NCI-H524 treated with DMSO at 0.1 percent for 48 hours (cell line): Measurements from ENCODE around the gene C1QA.
"Not testable (repeated sequence)": the region's sequence is repeated elsewhere in the genome, so short reads cannot be mapped to it uniquely, and the experiment has no call there.

ENCODE experiments used
- DNase-seq: peaks from one replicate; lab custom pipeline; 2025; lab: John Stamatoyannopoulos, UW

Gene C1QA

GRCh38 chr1:22641247-22641646, 4.8 kb downstream of the C1QA start:
- DNase-seq = no peak

DNA sequence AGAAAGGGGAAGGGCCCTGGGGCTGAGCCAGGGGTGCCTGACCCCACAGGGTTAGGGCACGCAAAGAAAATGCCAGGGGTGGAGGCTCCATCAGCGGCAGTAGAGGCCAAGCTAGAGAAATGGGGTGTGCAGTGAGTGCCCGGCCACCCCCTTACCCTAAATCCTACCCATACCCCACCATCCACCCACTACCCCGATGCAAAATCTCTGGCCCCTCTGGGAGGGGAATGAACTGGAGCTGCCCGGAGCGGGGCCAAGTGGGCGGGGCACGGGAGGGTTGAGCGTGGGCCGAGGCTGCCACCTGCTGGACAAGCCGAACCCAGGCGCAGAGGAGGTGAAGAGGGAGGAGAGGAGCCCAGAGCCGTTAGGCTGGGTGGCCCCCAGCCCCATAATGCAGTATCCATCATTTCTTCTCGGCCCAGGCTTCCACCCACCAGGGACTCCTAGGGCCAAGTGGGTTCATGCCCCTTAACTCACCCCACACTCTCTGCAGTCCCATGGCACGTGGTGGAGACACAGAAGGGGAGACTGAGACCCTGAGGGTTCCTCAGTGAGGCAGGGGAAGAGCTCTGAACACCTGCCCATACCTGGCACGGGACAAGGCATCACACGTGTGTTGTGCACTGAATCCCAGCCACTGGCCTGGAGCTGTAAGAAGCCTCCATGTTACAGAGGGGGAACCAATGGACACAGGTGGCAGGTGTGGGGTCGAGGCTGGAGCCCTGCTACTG, 5.6 kb downstream of the C1QA start:
- DNase-seq = no peak

DNA sequence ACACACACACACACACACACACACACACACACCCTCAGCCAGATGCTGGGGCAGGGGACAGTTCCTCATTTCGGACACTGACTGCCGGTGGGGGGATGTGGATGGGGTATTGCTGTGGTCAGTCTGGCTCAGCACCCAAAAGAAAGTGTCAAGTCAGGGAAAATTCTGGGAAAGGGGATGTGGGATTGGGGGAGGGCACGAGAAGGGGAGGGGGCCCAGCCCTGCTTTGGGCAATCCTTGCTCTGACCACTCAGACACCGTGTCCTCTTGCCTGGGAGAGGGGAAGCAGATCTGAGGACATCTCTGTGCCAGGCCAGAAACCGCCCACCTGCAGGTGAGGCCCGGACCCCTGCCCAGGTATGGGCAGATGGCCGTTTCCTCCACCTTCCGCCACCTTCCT, 7.0 kb downstream of the C1QA start, which contains the start of gene C1QC:
Gene C1QC (plus strand): TSS at position 253 of the 400 bp plus-strand sequence. CDS start 391 bp downstream, outside the sequence.
- DNase-seq = no peak

- DNase-seq = no peak
Measured at GRCh38 chr1:22643928-22644327, 7.5 kb downstream of the C1QA start.

DNA sequence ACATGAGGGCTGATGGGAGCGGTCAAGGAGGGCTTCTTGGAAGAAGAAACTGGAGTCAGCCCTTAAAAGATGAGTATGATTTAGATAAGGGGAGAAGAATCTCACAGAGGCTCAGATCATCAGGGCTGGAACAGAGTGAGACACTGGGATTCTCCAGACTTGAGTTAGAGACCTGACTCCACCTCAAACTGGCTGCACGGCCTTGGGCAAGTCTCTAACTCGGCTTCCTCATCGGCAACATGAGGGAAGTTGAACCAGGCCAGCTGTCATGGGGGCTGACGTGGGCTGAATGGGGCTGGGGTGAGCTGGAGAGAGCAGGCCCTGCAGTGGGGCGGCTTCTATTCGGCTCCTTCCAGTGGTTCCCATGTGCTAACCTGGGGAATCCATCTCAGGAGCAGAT, 9.5 kb downstream of the C1QA start:
- no peak for DNase-seq

GRCh38 chr1:22646384-22646783, 10.0 kb downstream of the C1QA start:
- no peak for DNase-seq

- no peak for DNase-seq
Measured at GRCh38 chr1:22650089-22650693, 13.8 kb downstream of the C1QA start.

GRCh38 chr1:22651941-22652856, 15.8 kb downstream of the C1QA start:
- DNase-seq = no peak

DNA sequence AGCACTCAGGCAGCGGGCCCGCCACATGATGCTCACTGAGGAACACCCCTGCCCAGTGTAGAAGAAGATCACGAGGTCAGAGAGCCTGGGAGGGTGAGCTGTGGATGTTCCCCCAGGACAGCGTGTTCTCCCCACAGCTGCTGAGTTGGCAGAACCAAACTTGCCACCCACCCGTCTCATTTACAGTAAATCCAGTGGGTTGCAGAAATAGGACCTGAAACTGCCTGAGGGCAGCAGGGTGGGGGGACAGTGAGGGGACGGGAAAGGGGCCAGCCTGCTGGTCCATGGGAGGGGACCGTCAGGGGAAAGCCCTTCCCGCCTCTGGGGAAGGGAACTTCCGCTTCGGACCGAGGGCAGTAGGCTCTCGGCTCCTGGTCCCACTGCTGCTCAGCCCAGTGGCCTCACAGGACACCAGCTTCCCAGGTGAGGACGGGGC, 16.5 kb downstream of the C1QA start, which contains the start of gene C1QB:
Gene C1QB (plus strand): TSS at position 356 of the 436 bp plus-strand sequence. CDS start 6,227 bp downstream, outside the sequence.
- no peak for DNase-seq

GRCh38 chr1:22654692-22655091, 18.3 kb downstream of the C1QA start:
- DNase-seq = no peak

DNA sequence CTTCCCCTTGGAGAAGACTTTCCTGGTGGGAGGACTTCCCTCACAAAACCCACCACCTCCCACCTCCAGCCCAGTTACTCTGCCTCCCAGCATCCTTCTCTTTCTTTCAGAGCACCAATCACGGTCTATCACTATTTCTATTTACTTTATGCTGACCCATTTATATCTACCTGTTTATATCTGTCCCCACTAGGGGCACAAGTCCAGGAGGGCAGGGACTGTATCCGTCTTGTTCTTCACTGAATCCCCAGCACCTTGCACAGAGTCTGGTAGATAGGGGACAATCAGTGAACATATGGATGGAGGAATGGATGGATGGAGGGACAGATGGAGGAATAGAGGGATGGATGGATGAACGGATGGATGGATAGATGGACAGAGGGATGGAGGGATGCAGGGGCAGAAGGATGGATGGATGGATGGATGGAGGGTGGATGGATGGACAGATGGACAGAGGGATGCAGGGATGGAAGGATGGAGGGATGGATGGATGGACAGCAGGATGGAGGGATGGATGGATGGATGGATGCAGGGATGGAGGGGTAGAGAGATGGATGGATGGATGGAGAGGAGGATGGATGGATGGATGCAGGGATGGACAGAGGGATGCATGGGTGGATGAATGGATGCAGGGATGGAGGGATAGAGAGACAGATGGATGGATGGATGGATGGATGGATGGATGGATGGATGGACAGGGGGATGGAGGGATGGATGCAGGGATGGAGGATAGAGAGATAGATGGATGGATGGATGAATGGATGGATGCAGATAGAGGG, 22.1 kb downstream of the C1QA start:
- no peak for DNase-seq

DNA sequence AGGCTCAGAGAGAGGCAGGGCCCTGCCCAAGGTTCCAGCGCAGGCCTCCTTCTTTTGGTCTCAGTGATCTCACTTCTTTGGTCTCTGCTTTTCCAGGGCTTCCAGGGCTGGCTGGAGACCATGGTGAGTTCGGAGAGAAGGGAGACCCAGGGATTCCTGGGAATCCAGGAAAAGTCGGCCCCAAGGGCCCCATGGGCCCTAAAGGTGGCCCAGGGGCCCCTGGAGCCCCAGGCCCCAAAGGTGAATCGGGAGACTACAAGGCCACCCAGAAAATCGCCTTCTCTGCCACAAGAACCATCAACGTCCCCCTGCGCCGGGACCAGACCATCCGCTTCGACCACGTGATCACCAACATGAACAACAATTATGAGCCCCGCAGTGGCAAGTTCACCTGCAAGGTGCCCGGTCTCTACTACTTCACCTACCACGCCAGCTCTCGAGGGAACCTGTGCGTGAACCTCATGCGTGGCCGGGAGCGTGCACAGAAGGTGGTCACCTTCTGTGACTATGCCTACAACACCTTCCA, 24.4 kb downstream of the C1QA start:
- DNase-seq = no peak

DNA sequence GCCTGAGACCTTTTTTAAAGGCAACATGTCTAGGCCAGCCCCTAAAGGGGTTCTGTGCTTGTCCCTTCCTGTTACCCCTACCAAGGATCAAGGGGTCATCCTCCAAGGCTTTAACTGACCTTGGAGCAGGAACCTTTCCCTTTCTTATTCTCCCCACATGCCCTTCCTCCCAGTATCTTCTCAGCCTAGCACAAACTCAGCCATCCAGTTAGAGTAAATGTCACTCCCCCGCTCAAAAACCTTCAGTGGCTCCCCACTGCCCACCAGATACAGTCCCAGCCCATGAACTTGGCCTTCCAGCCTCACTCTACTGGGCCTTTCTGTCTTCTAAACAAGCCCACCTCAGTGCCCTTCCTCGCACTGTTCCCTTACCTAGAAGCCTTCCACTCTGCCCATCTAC, 25.5 kb downstream of the C1QA start:
- DNase-seq = no peak

- peak; percentile 44 for DNase-seq
Measured at GRCh38 chr1:22662318-22662717, 25.9 kb downstream of the C1QA start.

- no peak for DNase-seq
Measured at GRCh38 chr1:22662986-22663408, 26.6 kb downstream of the C1QA start.

GRCh38 chr1:22665752-22666151, 29.3 kb downstream of the C1QA start:
- no peak for DNase-seq

- no peak for DNase-seq
Measured at GRCh38 chr1:22666412-22666811, 30.0 kb downstream of the C1QA start.

DNA sequence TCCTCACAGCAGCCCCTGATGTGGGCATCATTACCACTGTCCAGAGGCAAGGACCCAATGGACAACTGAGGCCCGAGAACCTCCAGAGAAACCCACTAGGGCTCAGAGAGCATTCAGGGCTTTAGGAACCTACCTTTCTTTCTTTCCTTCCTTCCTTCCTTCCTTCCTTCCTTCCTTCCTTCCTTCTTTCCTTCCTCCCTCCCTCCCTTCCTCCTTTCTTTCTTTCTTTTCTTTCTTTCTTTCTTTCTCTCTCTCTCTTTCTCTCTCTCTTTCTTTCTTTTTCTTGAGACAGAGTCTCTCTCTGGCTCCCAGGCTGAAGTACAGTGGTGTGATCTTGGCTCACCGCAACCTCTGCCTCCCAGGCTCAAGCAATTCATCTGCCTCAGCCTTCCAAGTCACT, 32.4 kb downstream of the C1QA start:
- not testable (repeated sequence) for DNase-seq

DNA sequence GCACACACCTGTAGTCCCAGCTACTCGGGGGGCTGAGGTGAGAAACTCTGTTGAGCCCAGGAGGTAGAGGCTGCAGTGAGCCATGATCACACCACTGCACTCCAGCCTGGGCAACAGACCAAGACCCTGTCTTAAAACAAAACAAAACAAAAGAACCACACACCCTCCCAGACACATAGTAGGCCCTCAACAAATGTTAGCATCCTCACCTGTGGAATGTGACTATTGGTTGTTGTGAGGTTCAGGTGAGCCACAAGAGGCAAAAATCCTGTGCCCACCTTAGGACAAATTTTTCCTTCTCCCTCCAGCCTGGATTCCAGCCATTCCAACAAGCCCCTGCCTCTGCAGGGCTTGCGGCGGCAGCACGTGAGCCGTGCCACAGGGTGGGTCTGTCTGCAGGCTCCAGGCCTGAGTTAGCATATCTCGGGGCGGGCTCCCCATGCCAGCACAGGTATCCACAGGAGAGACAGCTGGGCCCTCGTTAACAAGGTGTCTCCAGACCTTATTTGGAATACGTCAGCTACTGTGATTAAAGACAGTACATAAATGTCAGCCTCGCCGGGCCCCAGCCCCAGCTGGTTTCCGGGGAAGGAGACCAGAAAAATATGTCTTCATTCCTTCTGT, 34.0 kb downstream of the C1QA start:
- no peak for DNase-seq

DNA sequence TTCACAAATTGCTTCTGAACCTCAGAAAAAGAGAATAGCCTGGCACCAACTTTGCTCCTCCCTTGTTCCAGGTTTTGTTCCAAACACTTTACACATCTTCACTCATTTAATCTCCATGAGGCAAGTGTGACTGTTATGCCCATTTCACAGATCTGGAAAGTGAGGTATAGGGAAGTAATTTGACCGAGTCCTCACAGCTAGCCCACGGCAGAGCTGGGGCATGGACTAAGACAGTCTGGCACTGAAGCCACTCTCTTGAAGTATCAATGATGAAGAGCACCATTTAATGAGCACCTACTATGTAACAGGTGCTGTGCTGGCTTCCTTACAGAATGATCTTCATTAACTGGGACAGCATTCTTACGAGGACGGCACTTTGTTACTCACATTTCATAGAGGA, 35.6 kb downstream of the C1QA start:
- no peak for DNase-seq
